H1 (cell line): Measurements from ENCODE around the gene NDUFV1. TPM values are rescaled to one million over a fixed set of nuclear protein-coding genes. Genes with fewer than 3 reads are reported as not detected.
A peak's percentile ranks its signal among the peaks of the same experiment; 100 is the strongest.
"Not testable (repeated sequence)": the region's sequence is repeated elsewhere in the genome, so short reads cannot be mapped to it uniquely, and the experiment has no call there.

Experiments
- CTCF ChIA-PET: fragments of 300-600 bp; sonication (Branson Sonifier 250); formaldehyde crosslinking; loops from one replicate; lab custom pipeline; 2021; ENCODE audit not compliant: partially characterized antibody; lab: Charles Lee
- POLR2A ChIA-PET: fragments of 300-600 bp; sonication (Branson Sonifier 250); formaldehyde crosslinking; loops from one replicate; lab custom pipeline; 2021; ENCODE audit warnings: inconsistent platforms; ENCODE audit not compliant: partially characterized antibody; lab: Charles Lee
- DNase-seq, 2 experiments: peaks; one replicate each; pipeline versions ENCODE4 v3.0.0 to v3.0.0-alpha.2; 2010 to 2022; ENCODE audit warnings: low spot score in 2 of 2, low read depth in 1 of 2, mixed read lengths in 1 of 2
- FAIRE-seq: peaks from 2 replicates; lab custom pipeline; 2011; peaks lifted over from hg19 to GRCh38; lab: Jason Lieb, UNC
- H2AFZ ChIP-seq: 2 replicates; pipeline ENCODE4 v1.8.1; 2012; ENCODE audit warnings: low read length, inconsistent platforms
- H2AK5ac ChIP-seq: 2 replicates; pipeline ENCODE4 v1.6.1; 2013; ENCODE audit warnings: low read depth, low read length
- H2BK120ac ChIP-seq: replicated peaks from 2 replicates; pipeline ENCODE3; 2013; ENCODE audit warnings: low read depth, low read length, inconsistent platforms
- H2BK12ac ChIP-seq: 2 replicates; pipeline ENCODE4 v1.6.1; 2013; ENCODE audit warnings: low read depth, low read length
- H2BK15ac ChIP-seq: 2 replicates; pipeline ENCODE4 v1.6.1; 2013; ENCODE audit warnings: low read length
- H2BK20ac ChIP-seq: 2 replicates; pipeline ENCODE4 v1.6.1; 2013; ENCODE audit warnings: low read length
- H2BK5ac ChIP-seq: 2 replicates; pipeline ENCODE4 v1.6.1; 2013; ENCODE audit warnings: low read depth, low read length
- H3K14ac ChIP-seq: 2 replicates; pipeline ENCODE4 v1.6.1; 2013; ENCODE audit warnings: inconsistent platforms; ENCODE audit not compliant: insufficient read length
- H3K18ac ChIP-seq: 2 replicates; pipeline ENCODE4 v1.6.1; 2013; ENCODE audit warnings: low read length; ENCODE audit errors: extremely low read depth
- H3K23ac ChIP-seq: 2 replicates; pipeline ENCODE4 v1.6.1; 2013; ENCODE audit warnings: inconsistent platforms; ENCODE audit not compliant: insufficient read length
- H3K23me2 ChIP-seq: 2 replicates; pipeline ENCODE4 v1.6.1; 2013; ENCODE audit warnings: low read depth, low read length
- H3K27ac ChIP-seq: 2 replicates; pipeline ENCODE4 v1.6.1; 2011; ENCODE audit warnings: low read depth, low read length, inconsistent platforms
- H3K27me3 ChIP-seq, 4 experiments: replicated peaks in 1 of 4; 1 replicate in 1 of 4; 2 replicates in 3 of 4; pipeline versions ENCODE4 v1.6.1 to v1.8.1; 2011 to 2013; ENCODE audit warnings: low read length in 3 of 4, mild to moderate bottlenecking in 3 of 4, inconsistent platforms in 2 of 4, mixed read lengths in 2 of 4, moderate library complexity in 1 of 4; ENCODE audit not compliant: control insufficient read depth in 3 of 4, insufficient read depth in 3 of 4; ENCODE audit errors: extremely low read depth in 1 of 4
- H3K36me3 ChIP-seq, 4 experiments: 2 replicates each; pipeline versions ENCODE4 v1.6.1 to v1.8.1; 2011 to 2013; ENCODE audit warnings: mild to moderate bottlenecking in 4 of 4, low read length in 3 of 4, moderate library complexity in 2 of 4, control low read depth in 1 of 4, inconsistent platforms in 1 of 4; ENCODE audit not compliant: insufficient read depth in 4 of 4, control insufficient read depth in 2 of 4
- H3K4ac ChIP-seq: replicated peaks from 2 replicates; pipeline ENCODE3; 2013; ENCODE audit warnings: low read length, low read depth, mixed read lengths, inconsistent platforms; ENCODE audit not compliant: insufficient read length
- H3K4me1 ChIP-seq, 4 experiments: replicated peaks in 1 of 4; 1 replicate in 1 of 4; 2 replicates in 3 of 4; pipeline versions ENCODE4 v1.6.1 to v1.8.1; 2011 to 2013; ENCODE audit warnings: low read length in 3 of 4, inconsistent platforms in 2 of 4, mixed read lengths in 1 of 4; ENCODE audit not compliant: insufficient read depth in 4 of 4, control insufficient read depth in 3 of 4
- H3K4me2 ChIP-seq, 2 experiments: 2 replicates each; pipeline versions ENCODE4 v1.6.1 to v1.8.1; 2011 to 2013; ENCODE audit warnings: low read depth in 2 of 2, low read length in 2 of 2, control low read depth in 1 of 2, inconsistent platforms in 1 of 2, mild to moderate bottlenecking in 1 of 2; ENCODE audit not compliant: insufficient read depth in 1 of 2
- H3K4me3 ChIP-seq, 4 experiments: fragments of 200-600, 300-600 bp in 1 of 4; sonication (generic), shearing (Covaris generic), sonication (Bioruptor Twin) in 1 of 4; 2 replicates each; pipeline versions ENCODE4 v1.5.1 to v1.8.1; 2011 to 2016; ENCODE audit warnings: low read length in 4 of 4, low read depth in 3 of 4, control low read depth in 2 of 4, inconsistent platforms in 2 of 4, mild to moderate bottlenecking in 2 of 4, mixed read lengths in 1 of 4, moderate library complexity in 1 of 4; ENCODE audit not compliant: insufficient read depth in 2 of 4; ENCODE audit errors: extremely low read depth in 1 of 4
- H3K56ac ChIP-seq: replicated peaks from 2 replicates; pipeline ENCODE3; 2013; ENCODE audit warnings: low read depth, mild to moderate bottlenecking, mixed read lengths, low read length, inconsistent platforms; ENCODE audit not compliant: insufficient read length
- H3K79me1 ChIP-seq: 2 replicates; pipeline ENCODE4 v1.6.1; 2013; ENCODE audit warnings: low read depth, low read length, control low read depth
- H3K79me2 ChIP-seq, 2 experiments: 2 replicates each; pipeline versions ENCODE4 v1.6.1 to v1.8.1; 2012 to 2013; ENCODE audit warnings: low read length in 2 of 2, mild to moderate bottlenecking in 2 of 2, inconsistent platforms in 1 of 2; ENCODE audit not compliant: insufficient read depth in 2 of 2, control insufficient read depth in 1 of 2
- H3K9ac ChIP-seq, 4 experiments: replicated peaks in 1 of 4; 1 replicate in 1 of 4; 2 replicates in 3 of 4; pipeline versions ENCODE4 v1.6.1 to v1.8.1; 2011 to 2013; ENCODE audit warnings: low read depth in 3 of 4, low read length in 3 of 4, control low read depth in 2 of 4, mild to moderate bottlenecking in 2 of 4, moderate library complexity in 2 of 4, inconsistent platforms in 1 of 4; ENCODE audit errors: extremely low read depth in 1 of 4
- H3K9me3 ChIP-seq, 2 experiments: 2 replicates each; pipeline versions ENCODE4 v1.6.1 to v1.8.1; 2012 to 2013; ENCODE audit warnings: mild to moderate bottlenecking in 2 of 2, moderate library complexity in 2 of 2, control low read depth in 1 of 2, inconsistent platforms in 1 of 2, low read depth in 1 of 2, low read length in 1 of 2, mixed read lengths in 1 of 2; ENCODE audit not compliant: insufficient read depth in 2 of 2
- H4K20me1 ChIP-seq, 2 experiments: replicated peaks in 1 of 2; 2 replicates each; pipeline versions ENCODE3 to v1.8.1; 2011 to 2013; ENCODE audit warnings: inconsistent platforms in 2 of 2, low read length in 2 of 2, mild to moderate bottlenecking in 1 of 2; ENCODE audit not compliant: insufficient read depth in 2 of 2, control insufficient read depth in 1 of 2
- H4K5ac ChIP-seq: 2 replicates; pipeline ENCODE4 v1.6.1; 2013; ENCODE audit warnings: low read length, low read depth, mixed read lengths, inconsistent platforms; ENCODE audit not compliant: insufficient read length
- H4K8ac ChIP-seq: 2 replicates; pipeline ENCODE4 v1.8.0; 2013; ENCODE audit warnings: mild to moderate bottlenecking, moderate library complexity, low read length, inconsistent platforms; ENCODE audit not compliant: insufficient read depth; ENCODE audit errors: extremely low read depth
- H4K91ac ChIP-seq: replicated peaks from 2 replicates; pipeline ENCODE3; 2013; ENCODE audit warnings: low read length, mixed read lengths, inconsistent platforms; ENCODE audit not compliant: insufficient read length
- EZH2 ChIP-seq: fragments of 200-600 bp; sonication (generic); IDR thresholded peaks from 2 replicates; pipeline ENCODE4 v1.7.1; 2012; ENCODE audit warnings: low read depth, mild to moderate bottlenecking, moderate library complexity, low read length, inconsistent platforms; ENCODE audit not compliant: severe bottlenecking
- GTF2F1 ChIP-seq: IDR thresholded peaks from 2 replicates; pipeline ENCODE4 v1.6.1; 2012; ENCODE audit warnings: low read depth, low read length, improper control_type of control experiment, borderline replicate concordance
- RBBP5 ChIP-seq: IDR thresholded peaks from 2 replicates; pipeline ENCODE4 v1.7.1; 2012; ENCODE audit warnings: low read depth, mild to moderate bottlenecking, inconsistent platforms, low read length, moderate library complexity, borderline replicate concordance
- SP4 ChIP-seq: IDR thresholded peaks from 2 replicates; pipeline ENCODE4 v1.6.1; 2012; ENCODE audit warnings: low read length, inconsistent platforms
- SUZ12 ChIP-seq: fragments of 200-600 bp; sonication (generic); IDR thresholded peaks from 2 replicates; pipeline ENCODE4 v1.6.1; 2012; ENCODE audit warnings: mild to moderate bottlenecking, inconsistent platforms, low read length, moderate library complexity, mixed read lengths
- USF2 ChIP-seq: IDR thresholded peaks from 2 replicates; pipeline ENCODE4 v1.6.1; 2011; ENCODE audit warnings: low read length, improper control_type of control experiment
- WGBS, 2 experiments: shearing (Covaris generic) in 1 of 2; methylation state at CpG; one replicate each; pipeline versions ENCODE4 v1.1.6 to v1.1.7; 2013 to 2015; ENCODE audit warnings: low lambda C conversion rate in 2 of 2, mixed read lengths in 2 of 2, inconsistent platforms in 1 of 2, low coverage in 1 of 2, missing lambda C conversion rate in 1 of 2; ENCODE audit not compliant: insufficient replicate concordance in 2 of 2, insufficient coverage in 1 of 2, insufficient read length in 1 of 2; ENCODE audit errors: extremely low coverage in 1 of 2, missing lambda C conversion rate in 1 of 2; 5-methylcytosine and 5-hydroxymethylcytosine counted together
- polyA plus RNA-seq, 7 experiments: library from polyadenylated mRNA; depleted of rRNA in 3 of 7; stranded (reverse) in 5 of 7; unstranded in 2 of 7; fragments of >200 nt in 5 of 7; fragments of 200-250 nt in 2 of 7; gene quantifications; 1 replicate in 5 of 7; 2 replicates in 1 of 7; 4 replicates in 1 of 7; pipeline versions ENCODE4 v1.2.1 to v1.2.3, GENCODE V29; 2011 to 2013; ENCODE audit warnings: missing spikeins in 2 of 7, mixed read lengths in 2 of 7
- total RNA-seq: library from RNA; stranded (reverse); fragmentation: NEBNext Ultra II Directional; extraction: Animal tissue kit (Norgen Biotek cat#: 25700); gene quantifications from 2 replicates; pipeline ENCODE4 v1.2.1, GENCODE V29; 2021

NDUFV1 gene
- total and polyA plus RNA-seq, 2 of the 8 experiments (the other 6 are each of a cell fraction or from before 2014, with no cell fraction given): 125 to 131 TPM

- TF ChIP-seq EZH2 (no peak), GTF2F1 (no peak), SP4 (no peak), RBBP5 (no peak), USF2 (no peak), SUZ12 (no peak)
Observed at GRCh38 chr11:67601098-67601497, 5.6 kb upstream of the NDUFV1 start (continued).

- H2BK15ac ChIP-seq: 0 out of 2 replicates have a peak overlapping the region, but pooled peaks have one; percentile 12
- not testable (repeated sequence) for H3K79me1 ChIP-seq, DNase-seq, FAIRE-seq, H3K79me2 ChIP-seq, H4K20me1 ChIP-seq, H2BK120ac ChIP-seq, H3K27me3 ChIP-seq, H4K8ac ChIP-seq, H3K56ac ChIP-seq, H3K36me3 ChIP-seq, H2AFZ ChIP-seq, H3K27ac ChIP-seq, H4K91ac ChIP-seq, H3K23ac ChIP-seq, H3K23me2 ChIP-seq, H3K9me3 ChIP-seq, H3K9ac ChIP-seq, H3K14ac ChIP-seq, H3K4ac ChIP-seq
- peak overlapping the region; percentile 52 for H3K18ac ChIP-seq
- peak overlapping the region; percentile 63; the same call in 1 of the 2 replicates for H2BK5ac ChIP-seq
- ChIA-PET CTCF (interaction anchor here (0.7 to 1.1 kb wide), 5 partner anchors 9 to 32 kb away, joined by 3 read pairs; partner anchors contain the start of gene GSTP1), POLR2A (interaction anchor here (0.9 to 2.8 kb wide), 4 partner anchors 9 to 20 kb away, joined by 3 to 25 read pairs (median 4); partner anchors contain the start of gene GSTP1)
- H3K4me2 ChIP-seq: peak overlapping the region in 1 of 2 experiments; percentile 64; a peak in 2 of 4 replicates
- H4K5ac ChIP-seq: peak overlapping the region; percentile 3
- H3K4me1 ChIP-seq: peaks cover 5 to 27% (median 17%) of the 10 kb centered on the region in 4 experiments; a peak in 6 of 7 replicates
- peak overlapping the region; percentile 94 for H2BK12ac ChIP-seq
- WGBS, 2 experiments: 95% methylated on average over 2 of the region's 4 CpGs; no CpG with 5 or more reads in 1 of the 2 experiments
- H3K4me3 ChIP-seq: 0 out of 8 replicates have a peak overlapping the region, but pooled peaks of 1 of the 4 experiments have one; percentile 10
- 0 out of 2 replicates have a peak overlapping the region, but pooled peaks have one; percentile 58 for H2AK5ac ChIP-seq
- 0 out of 2 replicates have a peak overlapping the region, but pooled peaks have one; percentile 80 for H2BK20ac ChIP-seq
Observed at GRCh38 chr11:67604119-67604518, 2.6 kb upstream of the NDUFV1 start.
